Astrocyte (in vitro differentiated cells and primary cell): Measurements from ENCODE around the gene OMD. TPM values are rescaled to one million over a fixed set of nuclear protein-coding genes. Genes with fewer than 3 reads are reported as not detected.
A peak's percentile ranks its signal among the peaks of the same experiment; 100 is the strongest.

Source experiments
- DNase-seq: peaks from one replicate; pipeline ENCODE4 v3.0.0-alpha.2; 2010; ENCODE audit warnings: low read depth
- FAIRE-seq: peaks from 2 replicates; lab custom pipeline; 2011; peaks lifted over from hg19 to GRCh38; lab: Jason Lieb, UNC
- H2AFZ ChIP-seq: 2 replicates; pipeline ENCODE4 v1.6.0; 2012; ENCODE audit warnings: low read depth, low read length, inconsistent platforms
- H3K27ac ChIP-seq: 2 replicates; pipeline ENCODE4 v1.5.1; 2011; ENCODE audit warnings: low read depth, low read length, inconsistent platforms
- H3K27me3 ChIP-seq: 2 replicates; pipeline ENCODE4 v1.6.0; 2011; ENCODE audit warnings: low read length, inconsistent platforms; ENCODE audit not compliant: insufficient read depth
- H3K36me3 ChIP-seq: 2 replicates; pipeline ENCODE4 v1.5.1; 2011; ENCODE audit warnings: low read length, inconsistent platforms; ENCODE audit not compliant: insufficient read depth
- H3K4me1 ChIP-seq: 2 replicates; pipeline ENCODE4 v1.5.1; 2011; ENCODE audit warnings: low read length, inconsistent platforms; ENCODE audit not compliant: insufficient read depth
- H3K4me2 ChIP-seq: 2 replicates; pipeline ENCODE4 v1.6.0; 2012; ENCODE audit warnings: low read length, inconsistent platforms
- H3K4me3 ChIP-seq: 2 replicates; pipeline ENCODE4 v1.5.1; 2011; ENCODE audit warnings: low read depth, mild to moderate bottlenecking, low read length, inconsistent platforms; ENCODE audit not compliant: insufficient read depth
- H3K79me2 ChIP-seq: 2 replicates; pipeline ENCODE4 v1.6.0; 2012; ENCODE audit warnings: mild to moderate bottlenecking, low read length, inconsistent platforms; ENCODE audit not compliant: insufficient read depth
- H3K9ac ChIP-seq: 2 replicates; pipeline ENCODE4 v1.6.0; 2012; ENCODE audit warnings: mild to moderate bottlenecking, low read length, inconsistent platforms
- H3K9me3 ChIP-seq: 2 replicates; pipeline ENCODE4 v1.5.1; 2012; ENCODE audit warnings: low read depth, mild to moderate bottlenecking, low read length, inconsistent platforms; ENCODE audit not compliant: insufficient read depth
- H4K20me1 ChIP-seq: 2 replicates; pipeline ENCODE4 v1.6.0; 2012; ENCODE audit warnings: low read length, inconsistent platforms; ENCODE audit not compliant: insufficient read depth
- H3K27ac Mint-ChIP-seq: one replicate; pipeline ENCODE4 v1.8.0; 2021; ENCODE audit warnings: mild to moderate bottlenecking, mixed read lengths; ENCODE audit not compliant: unreplicated experiment
- H3K27me3 Mint-ChIP-seq: one replicate; pipeline ENCODE4 v1.8.0; 2021; ENCODE audit warnings: low read depth, mixed read lengths; ENCODE audit not compliant: unreplicated experiment
- H3K36me3 Mint-ChIP-seq: one replicate; pipeline ENCODE4 v1.8.0; 2021; ENCODE audit warnings: low read depth, mixed read lengths; ENCODE audit not compliant: unreplicated experiment
- H3K4me1 Mint-ChIP-seq: one replicate; pipeline ENCODE4 v1.8.0; 2021; ENCODE audit warnings: low read depth, mixed read lengths; ENCODE audit not compliant: unreplicated experiment
- H3K4me3 Mint-ChIP-seq: one replicate; pipeline ENCODE4 v1.8.0; 2021; ENCODE audit warnings: mild to moderate bottlenecking, moderate library complexity, mixed read lengths; ENCODE audit not compliant: unreplicated experiment
- H3K9me3 Mint-ChIP-seq: one replicate; pipeline ENCODE4 v1.8.0; 2021; ENCODE audit warnings: mild to moderate bottlenecking, mixed read lengths; ENCODE audit not compliant: unreplicated experiment
- EZH2 ChIP-seq: IDR thresholded peaks from 2 replicates; pipeline ENCODE4 v1.6.1; 2012; ENCODE audit warnings: mild to moderate bottlenecking, low read length, inconsistent platforms; ENCODE audit not compliant: insufficient read depth
- total RNA-seq: library from RNA; stranded (reverse); gene quantifications from 2 replicates; pipeline ENCODE4 v1.2.1, GENCODE V29; 2021
- TF ChIP-seq, protein P1 (sequence below): IDR thresholded peaks from 2 replicates; pipeline ENCODE4 v1.5.1; 2011; ENCODE audit warnings: low read depth, mild to moderate bottlenecking, inconsistent platforms, low read length, moderate library complexity; ENCODE audit not compliant: insufficient read depth

The OMD gene
- total RNA-seq, 1 donor from 2014 or later, result not detected

DNA sequence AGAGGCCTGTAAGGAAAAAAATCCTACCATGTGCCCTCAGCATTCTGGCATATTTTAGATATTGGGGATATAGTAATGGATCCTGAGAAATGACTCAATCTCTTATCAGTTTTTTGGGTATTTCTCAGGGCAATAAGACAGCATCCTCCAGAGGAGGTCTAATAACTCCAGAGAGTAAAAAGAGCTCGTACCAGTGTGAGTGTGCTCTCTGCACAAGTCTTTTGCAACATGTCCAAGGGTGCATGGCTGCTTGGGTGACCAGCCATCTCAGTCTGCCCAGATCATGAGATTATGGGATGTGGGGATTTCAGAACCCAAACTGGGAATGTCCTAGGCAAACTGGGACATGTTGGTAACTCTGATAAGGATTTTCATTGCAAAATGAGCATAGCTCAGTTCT is 42.8 kb upstream of the OMD start:
- Histone ChIP-seq H3K27ac (no peak overlapping the region), H3K4me2 (no peak overlapping the region), H3K4me3 (no peak overlapping the region), H3K4me1 (peaks cover 7% of the 10 kb centered on the region), H3K36me3 (no peaks in the 10 kb centered on the region), H2AFZ (no peak overlapping the region), H3K9ac (no peak overlapping the region), H4K20me1 (no peaks in the 10 kb centered on the region), H3K79me2 (no peaks in the 10 kb centered on the region), H3K27me3 (no peaks in the 10 kb centered on the region), H3K9me3 (no peaks in the 10 kb centered on the region)
- Mint-ChIP-seq H3K9me3 (no peaks in the 10 kb centered on the region), H3K4me3 (no peak overlapping the region), H3K36me3 (no peaks in the 10 kb centered on the region), H3K27ac (no peak overlapping the region), H3K4me1 (peaks cover 15% of the 10 kb centered on the region), H3K27me3 (no peaks in the 10 kb centered on the region)
- FAIRE-seq (no peak), DNase-seq (no peak)
- no peak for TF ChIP-seq EZH2
- TF ChIP-seq, protein P1, sequence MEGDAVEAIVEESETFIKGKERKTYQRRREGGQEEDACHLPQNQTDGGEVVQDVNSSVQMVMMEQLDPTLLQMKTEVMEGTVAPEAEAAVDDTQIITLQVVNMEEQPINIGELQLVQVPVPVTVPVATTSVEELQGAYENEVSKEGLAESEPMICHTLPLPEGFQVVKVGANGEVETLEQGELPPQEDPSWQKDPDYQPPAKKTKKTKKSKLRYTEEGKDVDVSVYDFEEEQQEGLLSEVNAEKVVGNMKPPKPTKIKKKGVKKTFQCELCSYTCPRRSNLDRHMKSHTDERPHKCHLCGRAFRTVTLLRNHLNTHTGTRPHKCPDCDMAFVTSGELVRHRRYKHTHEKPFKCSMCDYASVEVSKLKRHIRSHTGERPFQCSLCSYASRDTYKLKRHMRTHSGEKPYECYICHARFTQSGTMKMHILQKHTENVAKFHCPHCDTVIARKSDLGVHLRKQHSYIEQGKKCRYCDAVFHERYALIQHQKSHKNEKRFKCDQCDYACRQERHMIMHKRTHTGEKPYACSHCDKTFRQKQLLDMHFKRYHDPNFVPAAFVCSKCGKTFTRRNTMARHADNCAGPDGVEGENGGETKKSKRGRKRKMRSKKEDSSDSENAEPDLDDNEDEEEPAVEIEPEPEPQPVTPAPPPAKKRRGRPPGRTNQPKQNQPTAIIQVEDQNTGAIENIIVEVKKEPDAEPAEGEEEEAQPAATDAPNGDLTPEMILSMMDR, result no peak

DNA sequence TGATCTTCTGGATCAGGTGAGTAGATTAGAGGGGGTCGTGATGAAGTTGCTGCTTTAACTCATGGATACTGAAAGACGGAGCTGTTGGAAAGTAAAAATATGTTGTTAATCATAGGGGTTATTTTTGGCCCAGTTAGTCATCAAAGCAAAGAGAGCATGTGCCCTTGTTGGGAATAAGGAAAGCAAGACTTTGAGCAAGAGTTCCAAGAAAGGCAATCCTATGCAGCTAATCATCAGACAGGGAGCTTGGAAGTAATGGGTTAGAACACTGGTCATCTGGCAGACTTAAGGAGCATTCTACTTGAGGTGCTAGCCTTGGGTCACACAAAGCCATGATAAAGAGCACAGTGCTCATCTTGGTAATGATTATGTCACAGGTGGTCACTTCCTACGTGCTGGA is 39.7 kb upstream of the OMD start:
- no peak overlapping the region for H3K4me3 ChIP-seq
- H3K79me2 ChIP-seq, result no peaks in the 10 kb centered on the region
- Mint-ChIP-seq H3K9me3 (no peaks in the 10 kb centered on the region), H3K4me1 (peaks cover 15% of the 10 kb centered on the region), H3K27me3 (no peaks in the 10 kb centered on the region), H3K4me3 (no peak overlapping the region), H3K27ac (peak overlapping the region; percentile 0), H3K36me3 (no peaks in the 10 kb centered on the region)
- FAIRE-seq (peak; percentile 97), DNase-seq (peak; percentile 98)
- peak overlapping the region; percentile 71 for H3K27ac ChIP-seq
- peak overlapping the region; percentile 11 for H3K9ac ChIP-seq
- no peaks in the 10 kb centered on the region for H3K9me3 ChIP-seq
- no peaks in the 10 kb centered on the region for H4K20me1 ChIP-seq
- no peaks in the 10 kb centered on the region for H3K36me3 ChIP-seq
- no peaks in the 10 kb centered on the region for H3K27me3 ChIP-seq
- peaks cover 7% of the 10 kb centered on the region for H3K4me1 ChIP-seq
- TF ChIP-seq, protein P1, result no peak
- no peak for TF ChIP-seq EZH2
- peak overlapping the region; percentile 66 for H3K4me2 ChIP-seq
- H2AFZ ChIP-seq, result peak overlapping the region; percentile 38

DNA sequence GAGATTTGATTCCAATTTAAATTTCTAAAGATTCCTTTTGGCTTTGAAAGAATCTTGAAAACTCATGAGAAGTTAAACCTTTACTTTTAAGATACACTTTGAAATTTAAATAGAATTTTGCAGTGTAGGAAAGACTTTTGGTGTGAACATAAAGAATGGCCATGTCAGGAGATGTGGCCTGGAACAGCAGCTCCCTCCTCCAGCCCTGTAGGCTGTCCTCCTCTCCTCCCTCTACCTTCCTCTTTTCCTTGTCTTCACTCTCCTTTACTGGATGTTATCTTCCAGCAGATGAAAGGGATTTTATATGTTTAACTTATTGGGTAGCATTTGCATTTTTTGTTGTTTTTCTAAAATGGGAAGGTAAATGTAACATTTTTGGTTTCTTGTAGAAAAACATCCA is 39.1 kb upstream of the OMD start:
- no peak for TF ChIP-seq EZH2
- TF ChIP-seq, protein P1, result no peak
- Histone ChIP-seq H3K4me2 (peak overlapping the region; percentile 66), H3K9ac (peak overlapping the region; percentile 11), H3K27ac (peak overlapping the region; percentile 71), H4K20me1 (no peaks in the 10 kb centered on the region), H3K4me3 (no peak overlapping the region), H2AFZ (no peak overlapping the region), H3K4me1 (peaks cover 7% of the 10 kb centered on the region), H3K9me3 (no peaks in the 10 kb centered on the region), H3K79me2 (no peaks in the 10 kb centered on the region), H3K27me3 (no peaks in the 10 kb centered on the region), H3K36me3 (no peaks in the 10 kb centered on the region)
- no peaks in the 10 kb centered on the region for H3K36me3 Mint-ChIP-seq
- no peaks in the 10 kb centered on the region for H3K9me3 Mint-ChIP-seq
- DNase-seq (no peak), FAIRE-seq (no peak)
- peak overlapping the region; percentile 0 for H3K27ac Mint-ChIP-seq
- H3K4me1 Mint-ChIP-seq, result peaks cover 14% of the 10 kb centered on the region
- no peaks in the 10 kb centered on the region for H3K27me3 Mint-ChIP-seq
- no peak overlapping the region for H3K4me3 Mint-ChIP-seq
